IPS-NIHi7 (cell line): ENCODE measurements around the gene MAP2K7.

ENCODE experiments used
- DNase-seq: peaks from one replicate; pipeline ENCODE4 v3.0.0; 2012; ENCODE audit warnings: mixed read lengths; ENCODE audit errors: extremely low spot score

Gene MAP2K7

DNA sequence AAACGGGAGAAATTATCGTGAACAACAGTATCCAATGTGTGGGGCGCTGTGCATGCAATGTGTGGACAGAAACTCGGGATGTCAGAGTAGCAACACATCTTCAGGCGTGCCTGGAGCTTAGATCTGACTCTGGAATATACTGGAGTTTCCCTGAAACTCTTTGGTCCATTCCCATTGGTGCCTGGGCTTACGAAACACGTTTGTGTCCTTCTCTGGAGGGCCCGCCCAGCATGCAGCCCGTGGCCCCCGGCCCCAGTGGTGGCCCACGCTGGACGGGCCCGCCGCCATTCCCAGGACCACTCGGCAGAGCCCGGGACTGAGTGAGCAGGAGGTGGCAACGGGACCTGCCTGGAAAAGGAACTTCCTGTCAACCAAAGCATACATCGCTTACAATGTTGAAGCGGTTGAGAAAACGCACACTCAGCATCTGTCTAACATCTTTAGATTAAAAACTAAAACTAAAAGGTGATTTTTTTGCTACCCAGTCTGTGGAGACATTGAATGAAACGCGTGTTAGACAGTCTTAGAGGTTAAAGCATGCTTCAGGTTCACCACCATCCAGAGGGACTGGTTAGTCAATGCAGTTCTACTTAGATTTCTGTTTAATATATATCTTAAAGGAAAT, 59.1 kb downstream of the MAP2K7 start:
- DNase-seq = no peak

DNA sequence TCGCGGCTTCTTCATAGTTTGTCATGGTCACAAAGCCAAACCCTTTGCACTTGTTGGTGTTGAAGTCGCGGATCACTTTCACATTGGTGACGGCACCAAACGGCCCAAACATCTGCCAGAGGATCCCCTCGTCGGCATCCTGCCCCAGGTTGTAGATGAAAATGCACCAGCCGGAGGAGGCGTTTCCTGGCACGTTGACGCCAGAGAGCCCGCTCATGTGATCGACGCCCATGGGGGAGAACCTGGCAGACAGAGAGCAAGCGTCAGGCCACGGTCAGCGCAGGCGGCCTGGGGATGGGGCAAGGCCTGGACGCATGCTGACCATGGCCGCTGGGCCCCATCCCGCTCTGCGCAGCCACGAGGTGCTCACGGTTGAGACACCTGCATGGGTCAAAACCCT, 59.9 kb downstream of the MAP2K7 start:
- DNase-seq = no peak
